ENCODE measurements around the gene AXDND1.
"Not testable (repeated sequence)": the region's sequence is repeated elsewhere in the genome, so short reads cannot be mapped to it uniquely, and the experiment has no call there.

Gene AXDND1

GRCh38 chr1:179474713-179475112 lies 108.9 kb downstream of the AXDND1 start:
- DNase-seq = no peak

GRCh38 chr1:179476484-179476883 lies 110.7 kb downstream of the AXDND1 start:
- no peak for DNase-seq

- DNase-seq = no peak
Measured at GRCh38 chr1:179478370-179478769, 112.6 kb downstream of the AXDND1 start.

- no peak for DNase-seq
Measured at GRCh38 chr1:179490611-179491010, 124.8 kb downstream of the AXDND1 start.

- DNase-seq = no peak
Measured at GRCh38 chr1:179493323-179493722, 127.6 kb downstream of the AXDND1 start.

- DNase-seq = no peak
Measured at GRCh38 chr1:179506199-179506598, 140.4 kb downstream of the AXDND1 start.

- no peak for DNase-seq
Measured at GRCh38 chr1:179509384-179509783, 143.6 kb downstream of the AXDND1 start.

GRCh38 chr1:179510038-179510437 lies 144.3 kb downstream of the AXDND1 start:
- DNase-seq = no peak

- DNase-seq = no peak
Measured at GRCh38 chr1:179516976-179517705, 151.4 kb downstream of the AXDND1 start.

- not testable (repeated sequence) for DNase-seq
Measured at GRCh38 chr1:179518544-179518943, 152.8 kb downstream of the AXDND1 start.

- no peak for DNase-seq
Measured at GRCh38 chr1:179529482-179530195, 163.9 kb downstream of the AXDND1 start.

GRCh38 chr1:179530352-179530751 lies 164.6 kb downstream of the AXDND1 start:
- no peak for DNase-seq

GRCh38 chr1:179541774-179542173 lies 176.0 kb downstream of the AXDND1 start:
- no peak for DNase-seq

GRCh38 chr1:179545321-179545720 lies 179.6 kb downstream of the AXDND1 start:
- no peak for DNase-seq

GRCh38 chr1:179547021-179547535 lies 181.3 kb downstream of the AXDND1 start:
- no peak for DNase-seq

- no peak for DNase-seq
Measured at GRCh38 chr1:179548666-179549367, 183.0 kb downstream of the AXDND1 start.

- DNase-seq = no peak
Measured at GRCh38 chr1:179549368-179549700, 183.6 kb downstream of the AXDND1 start.

GRCh38 chr1:179550746-179551682 lies 185.2 kb downstream of the AXDND1 start:
- no peak for DNase-seq

- no peak for DNase-seq
Measured at GRCh38 chr1:179554427-179554826, 188.7 kb downstream of the AXDND1 start.

GRCh38 chr1:179558078-179558477 lies 192.3 kb downstream of the AXDND1 start:
- DNase-seq = no peak

GRCh38 chr1:179575497-179576314 lies 209.9 kb downstream of the AXDND1 start, which contains the start of gene NPHS2:
TSS of gene NPHS2 (minus strand) at chr1:179575948. CDS start at chr1:179575864, 84 bp downstream.
- no peak for DNase-seq

GRCh38 chr1:179576509-179576908 lies 210.7 kb downstream of the AXDND1 start:
- no peak for DNase-seq
